H1 (cell line): Measurements from ENCODE around the gene GNAI2.

Source experiments
- CBX5 ChIP-seq: fragments of 300-800, 300-1000 bp; sonication (generic); IDR thresholded peaks from 2 replicates; pipeline ENCODE4 v1.7.1; 2016; ENCODE audit warnings: antibody characterized with exemption, low read length, low read depth
- CTBP2 ChIP-seq: IDR thresholded peaks from 2 replicates; pipeline ENCODE4 v1.7.0; 2011; ENCODE audit warnings: borderline replicate concordance, mild to moderate bottlenecking, moderate library complexity, mixed read lengths, low read length; ENCODE audit not compliant: insufficient read depth, insufficient read length
- EP300 ChIP-seq, 2 experiments: IDR thresholded peaks; 1 replicate in 1 of 2; 2 replicates in 1 of 2; pipeline ENCODE4 v1.6.1; 2011 to 2012; ENCODE audit warnings: low read depth in 2 of 2, low read length in 2 of 2, mild to moderate bottlenecking in 2 of 2, borderline replicate concordance in 1 of 2, inconsistent platforms in 1 of 2, moderate library complexity in 1 of 2
- EZH2 ChIP-seq: fragments of 200-600 bp; sonication (generic); IDR thresholded peaks from 2 replicates; pipeline ENCODE4 v1.7.1; 2012; ENCODE audit warnings: low read depth, mild to moderate bottlenecking, moderate library complexity, low read length, inconsistent platforms; ENCODE audit not compliant: severe bottlenecking
- FOSL1 ChIP-seq: IDR thresholded peaks from 2 replicates; pipeline ENCODE4 v1.6.1; 2011; ENCODE audit warnings: mild to moderate bottlenecking, low read depth, low read length, moderate library complexity; ENCODE audit not compliant: insufficient read depth
- KDM5A ChIP-seq: fragments of 200-600 bp; IDR thresholded peaks from 2 replicates; pipeline ENCODE4 v1.7.1; 2012; ENCODE audit warnings: mild to moderate bottlenecking, low read length, inconsistent platforms, mixed read lengths
- PHF8 ChIP-seq: fragments of 200-600 bp; sonication (generic); conservative IDR thresholded peaks from 2 replicates; pipeline ENCODE4 v1.7.1; 2012; ENCODE audit warnings: low read depth, mild to moderate bottlenecking, inconsistent platforms, low read length, moderate library complexity
- POLR2A ChIP-seq, 2 experiments: IDR thresholded peaks; 1 replicate in 1 of 2; 2 replicates in 1 of 2; pipeline ENCODE4 v1.6.1; 2011; ENCODE audit warnings: low read depth in 2 of 2, low read length in 2 of 2, mild to moderate bottlenecking in 2 of 2; ENCODE audit errors: control extremely low read depth in 1 of 2
- POU5F1 ChIP-seq: IDR thresholded peaks from 2 replicates; pipeline ENCODE4 v1.6.1; 2011; ENCODE audit warnings: low read depth, mild to moderate bottlenecking, low read length, moderate library complexity
- RNF2 ChIP-seq: fragments of 200-900, 300-1000 bp; sonication (generic); IDR thresholded peaks from 2 replicates; pipeline ENCODE4 v1.7.1; 2016; ENCODE audit warnings: borderline replicate concordance, low read depth, mild to moderate bottlenecking, antibody characterized with exemption, low read length; ENCODE audit not compliant: poor library complexity, severe bottlenecking; ENCODE audit errors: missing control alignments
- SRF ChIP-seq: IDR thresholded peaks from 2 replicates; pipeline ENCODE4 v1.6.1; 2011; ENCODE audit warnings: mild to moderate bottlenecking, low read depth, low read length, moderate library complexity
- TCF12 ChIP-seq: IDR thresholded peaks from 2 replicates; pipeline ENCODE4 v1.6.1; 2011; ENCODE audit warnings: low read depth, mild to moderate bottlenecking, low read length
- TF ChIP-seq, protein P1 (sequence below), 3 experiments: IDR thresholded peaks; 1 replicate in 2 of 3; 2 replicates in 1 of 3; pipeline versions ENCODE4 v1.5.1 to v1.6.1; 2011; ENCODE audit warnings: low read length in 3 of 3, mild to moderate bottlenecking in 3 of 3, inconsistent platforms in 2 of 3, low read depth in 1 of 3, moderate library complexity in 1 of 3; ENCODE audit not compliant: insufficient read depth in 1 of 3; ENCODE audit errors: control extremely low read depth in 1 of 3

DNA sequence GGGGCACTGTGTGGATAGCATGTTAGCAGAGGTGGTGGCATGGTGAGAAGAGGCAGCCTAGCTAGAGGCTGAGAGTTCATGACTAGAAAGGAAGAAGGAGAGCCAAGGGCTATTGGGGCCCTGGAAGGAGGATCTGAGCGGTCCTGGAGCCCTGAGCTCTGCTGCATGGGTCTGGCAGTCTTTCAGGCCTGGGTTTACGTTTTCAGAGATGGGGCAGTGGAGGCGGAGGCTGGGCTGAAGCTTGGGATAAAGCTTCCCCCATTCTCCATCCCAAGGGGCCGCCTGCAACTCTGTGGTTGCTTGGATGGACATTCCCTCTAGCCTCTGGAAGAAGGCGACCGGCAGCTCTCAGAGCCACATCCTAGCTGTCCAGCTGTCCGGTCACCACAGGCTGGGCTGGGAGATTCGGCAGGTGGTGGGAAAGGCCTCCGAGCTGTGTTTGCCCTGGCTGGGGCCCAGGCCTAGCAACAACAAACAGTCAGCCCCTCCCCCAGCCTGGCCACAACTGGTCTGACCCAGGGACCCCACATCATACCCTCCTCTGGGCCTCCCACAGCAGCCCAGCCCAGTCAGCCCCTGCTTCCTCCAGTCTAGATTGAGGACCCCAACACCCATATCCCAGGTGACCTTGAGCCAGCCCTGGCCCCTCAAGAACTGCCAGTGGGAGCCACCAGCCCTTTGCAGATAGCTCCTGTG, 32.7 kb upstream of the GNAI2 start:
- TF ChIP-seq EP300 (IDR thresholded peaks at IDR 0.05; ENCODE audit: borderline replicate concordance in 1 of 2, low read depth in 2 of 2, low read length in 2 of 2) (no peak), POU5F1 (no peak), PHF8 (no peak), RNF2 (no peak), CTBP2 (no peak), TCF12 (no peak), POLR2A (IDR thresholded peaks at IDR 0.05; ENCODE audit: control extremely low read depth in 1 of 2, low read depth in 2 of 2, low read length in 2 of 2) (no peak), KDM5A (no peak), SRF (no peak), EZH2 (no peak), CBX5 (no peak), FOSL1 (no peak)
- TF ChIP-seq, protein P1, sequence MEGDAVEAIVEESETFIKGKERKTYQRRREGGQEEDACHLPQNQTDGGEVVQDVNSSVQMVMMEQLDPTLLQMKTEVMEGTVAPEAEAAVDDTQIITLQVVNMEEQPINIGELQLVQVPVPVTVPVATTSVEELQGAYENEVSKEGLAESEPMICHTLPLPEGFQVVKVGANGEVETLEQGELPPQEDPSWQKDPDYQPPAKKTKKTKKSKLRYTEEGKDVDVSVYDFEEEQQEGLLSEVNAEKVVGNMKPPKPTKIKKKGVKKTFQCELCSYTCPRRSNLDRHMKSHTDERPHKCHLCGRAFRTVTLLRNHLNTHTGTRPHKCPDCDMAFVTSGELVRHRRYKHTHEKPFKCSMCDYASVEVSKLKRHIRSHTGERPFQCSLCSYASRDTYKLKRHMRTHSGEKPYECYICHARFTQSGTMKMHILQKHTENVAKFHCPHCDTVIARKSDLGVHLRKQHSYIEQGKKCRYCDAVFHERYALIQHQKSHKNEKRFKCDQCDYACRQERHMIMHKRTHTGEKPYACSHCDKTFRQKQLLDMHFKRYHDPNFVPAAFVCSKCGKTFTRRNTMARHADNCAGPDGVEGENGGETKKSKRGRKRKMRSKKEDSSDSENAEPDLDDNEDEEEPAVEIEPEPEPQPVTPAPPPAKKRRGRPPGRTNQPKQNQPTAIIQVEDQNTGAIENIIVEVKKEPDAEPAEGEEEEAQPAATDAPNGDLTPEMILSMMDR (IDR thresholded peaks at IDR 0.05; ENCODE audit: control extremely low read depth in 1 of 3, insufficient read depth in 1 of 3, low read depth in 1 of 3, low read length in 3 of 3) = no peak
